Activated T-helper 9 cell treated with anti-CD3 and anti-CD28 coated beads, Interleukin-2, amount 50 U/mL, for 16 hours (primary cell): Measurements from ENCODE around the gene CYP21A2.

Source experiments
- DNase-seq: peaks from one replicate; pipeline ENCODE4 v3.0.0-alpha.2; 2020; ENCODE audit warnings: low read depth

Gene CYP21A2

DNA sequence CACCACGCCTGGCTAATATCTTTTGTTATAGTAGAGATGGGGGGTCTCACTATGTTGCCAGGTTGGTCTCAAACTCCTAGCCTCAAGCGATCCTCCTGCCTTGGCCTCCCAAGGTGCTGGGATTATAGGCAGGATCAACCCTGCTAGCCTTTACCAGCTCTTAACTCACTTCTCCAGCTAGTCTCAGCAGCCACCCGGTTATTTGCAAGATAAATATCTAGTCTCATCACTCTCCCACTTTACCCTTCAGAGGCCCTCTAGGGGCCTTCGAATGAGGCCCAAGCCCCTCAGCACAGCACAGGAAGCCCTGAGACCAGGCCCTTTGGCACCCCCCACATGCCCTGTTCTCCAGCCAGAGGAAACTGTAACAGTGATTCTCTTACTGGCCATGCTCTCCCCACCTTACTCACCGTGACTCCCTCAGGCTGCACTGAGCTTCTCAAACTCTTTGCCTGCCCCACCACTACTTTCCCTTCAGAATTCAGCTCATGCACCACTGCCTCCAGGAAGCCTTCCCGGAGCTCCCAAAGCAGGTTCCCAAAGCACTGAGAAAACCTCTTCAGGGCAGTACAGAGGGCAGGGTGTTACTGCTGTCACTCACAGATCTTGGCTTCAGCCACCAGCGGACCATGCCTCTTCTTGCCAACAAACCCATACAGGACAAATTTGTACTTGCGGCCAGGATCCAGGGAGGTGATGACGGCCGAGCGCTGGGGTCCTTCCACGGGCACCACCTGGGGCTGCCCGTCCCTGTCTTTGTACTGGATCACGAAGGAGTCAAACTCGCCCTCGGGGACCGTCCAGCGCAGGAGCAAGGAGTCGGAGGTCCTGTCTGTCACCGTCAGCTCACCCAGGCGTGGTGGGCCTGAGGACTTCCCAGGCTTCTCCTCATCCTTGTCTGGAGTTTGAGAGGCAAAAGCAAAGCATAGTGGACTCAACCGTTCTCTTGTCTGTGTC, 45.9 kb downstream of the CYP21A2 start:
- no peak for DNase-seq

DNA sequence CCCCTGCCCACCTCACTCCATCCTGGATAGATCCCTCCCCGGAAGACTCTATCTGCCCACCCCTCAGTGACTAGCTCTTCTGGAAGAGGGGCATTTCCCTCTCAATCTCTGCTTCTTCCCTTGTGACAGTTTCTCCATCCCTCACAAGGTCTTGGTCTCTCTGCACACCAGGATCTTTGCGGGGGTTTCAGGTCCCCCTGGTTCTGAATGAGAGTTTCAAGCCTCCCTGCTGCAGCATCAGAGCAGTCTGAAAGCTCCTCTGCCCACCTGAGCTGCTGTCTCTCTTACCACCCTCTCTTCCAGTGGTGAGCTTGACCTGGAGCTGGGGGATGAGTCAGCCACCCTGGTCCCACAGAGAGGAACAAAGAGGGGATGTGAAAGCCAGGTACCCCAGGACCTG, 46.6 kb downstream of the CYP21A2 start:
- DNase-seq, result no peak

DNA sequence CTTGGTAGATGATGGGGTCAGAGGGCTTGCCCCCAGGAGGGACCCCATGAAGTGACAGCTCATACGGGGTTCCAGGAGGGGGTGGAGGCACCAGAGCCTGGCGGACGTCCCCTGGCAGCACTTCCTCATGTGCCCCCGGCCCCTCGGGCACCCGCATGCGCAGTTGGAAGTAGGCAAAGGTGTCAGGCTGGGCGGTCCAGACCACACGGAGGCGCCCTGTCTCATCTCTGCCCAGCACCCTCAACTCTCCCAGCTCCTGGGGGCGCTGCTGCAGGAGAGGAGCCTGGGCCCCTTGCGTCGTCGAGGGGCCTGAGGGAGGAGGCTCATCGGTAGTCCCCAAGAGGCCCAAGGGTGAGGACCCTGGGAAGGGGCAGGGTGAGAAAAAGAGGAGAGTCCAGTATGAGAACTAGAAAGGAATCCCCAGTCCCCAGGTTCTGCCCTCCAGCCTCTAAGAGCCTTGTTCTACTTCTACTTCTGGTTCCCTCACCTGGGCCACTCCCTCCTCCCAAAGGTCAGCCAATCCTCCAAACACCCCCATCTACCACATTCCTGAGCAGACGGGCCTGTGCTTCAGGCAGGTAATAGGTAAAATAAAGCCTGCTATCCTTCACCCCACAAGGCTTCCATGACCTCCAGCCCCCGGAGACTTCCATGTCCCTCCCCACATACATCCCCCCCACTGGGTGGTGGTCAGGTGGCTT, 47.7 kb downstream of the CYP21A2 start:
- DNase-seq, result no peak

DNA sequence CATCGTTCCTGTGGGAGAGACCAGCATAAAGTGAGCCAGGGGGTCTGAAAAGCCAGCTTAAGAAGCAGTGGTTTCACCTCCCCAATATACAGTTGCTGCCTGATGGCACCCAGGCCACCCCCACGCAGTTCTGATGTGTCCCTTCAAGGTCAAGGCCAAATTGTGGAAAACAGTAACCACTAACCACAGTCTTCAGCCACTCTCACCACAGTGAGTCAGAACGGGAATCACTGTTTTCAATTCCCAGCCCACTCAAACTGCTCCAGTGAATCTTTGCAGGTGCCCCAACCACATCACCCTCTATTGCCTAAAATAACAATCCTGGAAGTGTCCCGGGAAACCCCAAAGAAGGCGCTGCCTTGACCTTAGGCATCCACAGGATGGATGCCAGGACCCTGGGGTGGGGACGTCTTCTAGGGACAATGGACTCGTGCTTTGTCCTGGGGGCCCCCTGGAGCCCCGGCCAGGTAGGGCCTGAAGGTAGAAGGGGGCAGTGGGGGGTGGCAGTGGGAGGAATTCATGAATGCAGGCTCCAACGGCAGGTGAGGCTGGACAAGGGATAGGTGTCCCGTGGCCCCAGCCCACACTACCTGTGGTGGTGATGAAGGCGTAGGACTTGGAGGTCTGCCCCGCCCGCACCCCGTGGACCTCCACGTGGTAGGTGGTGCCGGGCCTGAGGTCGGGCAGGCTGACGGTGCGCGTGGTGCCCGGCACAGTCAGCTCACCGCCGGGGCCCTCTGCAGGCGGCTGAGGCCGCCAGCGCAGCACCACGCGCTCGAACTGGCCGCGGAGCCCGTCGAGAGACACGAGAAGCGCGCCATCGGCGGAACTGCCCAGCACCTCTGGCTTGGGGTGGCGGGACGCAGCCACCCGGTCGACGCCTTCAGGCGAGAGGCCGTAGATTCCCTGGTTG, 48.7 kb downstream of the CYP21A2 start:
- DNase-seq, result no peak

DNA sequence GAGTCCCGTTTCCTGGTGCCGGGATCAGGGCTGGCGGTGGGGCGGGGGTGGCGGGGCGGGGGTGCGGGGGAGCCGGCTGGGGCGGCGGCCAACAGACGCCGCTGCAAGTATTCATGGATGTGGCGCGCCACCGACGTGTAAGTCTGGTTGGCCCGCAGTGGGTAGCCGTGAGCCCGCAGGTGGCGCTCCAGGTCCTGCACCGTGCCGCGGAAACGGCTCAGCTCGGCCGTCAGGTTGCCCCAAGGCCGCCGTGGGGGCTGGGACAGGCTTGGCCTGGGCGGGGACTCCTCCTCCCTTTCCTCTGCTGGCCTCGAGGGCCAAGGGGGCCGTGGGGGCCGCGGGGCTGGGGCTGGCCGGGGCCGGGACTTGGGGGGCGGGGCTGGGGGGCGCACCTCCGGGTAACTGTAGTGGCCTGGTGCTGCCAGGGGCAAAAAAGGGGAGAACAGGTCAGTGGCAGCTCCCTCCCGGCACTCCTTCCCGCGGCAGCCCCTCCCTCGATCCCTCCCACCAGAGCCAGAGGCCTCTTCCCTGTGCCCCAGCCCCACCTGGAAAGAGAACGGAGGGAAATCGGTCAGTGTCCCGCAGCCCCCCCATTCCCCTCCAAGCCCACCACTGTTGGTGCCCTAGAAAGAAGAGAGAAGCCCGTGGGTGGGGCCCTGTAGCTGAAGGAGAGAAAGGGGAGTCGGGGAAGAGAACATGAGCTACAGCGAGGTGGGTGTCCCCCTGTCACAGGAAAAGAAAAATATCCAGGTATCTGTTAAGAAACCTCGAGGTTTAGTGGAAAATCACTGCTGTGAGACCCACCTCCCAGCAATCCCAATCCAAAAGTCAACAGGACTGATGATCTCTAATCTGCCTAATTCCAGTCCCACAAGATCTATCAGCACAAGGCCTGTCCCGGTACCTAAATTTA, 49.6 kb downstream of the CYP21A2 start:
- peak; percentile 54 for DNase-seq

DNA sequence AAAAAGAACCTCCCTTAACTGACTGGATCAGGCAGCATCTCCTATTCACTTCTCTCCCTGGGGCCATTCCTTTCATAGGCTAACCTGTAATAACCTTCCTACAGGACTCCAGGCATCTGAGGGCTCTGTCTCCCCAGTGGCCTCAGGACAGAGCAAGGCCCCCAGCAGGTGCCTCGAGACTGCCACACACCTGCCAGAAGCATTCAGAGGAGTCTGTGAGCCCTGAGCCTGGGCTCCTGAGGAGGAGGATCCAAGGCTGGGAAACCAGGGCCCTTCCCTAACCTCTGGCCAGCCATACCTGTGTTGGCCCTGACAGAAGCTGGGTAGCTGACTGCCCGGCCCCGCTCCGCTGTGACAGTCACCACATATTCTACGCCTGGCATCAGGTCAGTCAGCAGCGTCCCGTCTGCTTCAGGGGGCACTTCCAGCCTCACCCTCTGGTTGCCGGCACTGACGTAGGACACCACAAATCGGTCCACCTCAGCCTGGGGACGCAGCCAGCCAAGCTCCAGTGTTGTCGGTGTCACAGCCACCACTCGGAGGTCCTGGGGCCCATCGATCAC, 50.4 kb downstream of the CYP21A2 start:
- DNase-seq, result no peak

DNA sequence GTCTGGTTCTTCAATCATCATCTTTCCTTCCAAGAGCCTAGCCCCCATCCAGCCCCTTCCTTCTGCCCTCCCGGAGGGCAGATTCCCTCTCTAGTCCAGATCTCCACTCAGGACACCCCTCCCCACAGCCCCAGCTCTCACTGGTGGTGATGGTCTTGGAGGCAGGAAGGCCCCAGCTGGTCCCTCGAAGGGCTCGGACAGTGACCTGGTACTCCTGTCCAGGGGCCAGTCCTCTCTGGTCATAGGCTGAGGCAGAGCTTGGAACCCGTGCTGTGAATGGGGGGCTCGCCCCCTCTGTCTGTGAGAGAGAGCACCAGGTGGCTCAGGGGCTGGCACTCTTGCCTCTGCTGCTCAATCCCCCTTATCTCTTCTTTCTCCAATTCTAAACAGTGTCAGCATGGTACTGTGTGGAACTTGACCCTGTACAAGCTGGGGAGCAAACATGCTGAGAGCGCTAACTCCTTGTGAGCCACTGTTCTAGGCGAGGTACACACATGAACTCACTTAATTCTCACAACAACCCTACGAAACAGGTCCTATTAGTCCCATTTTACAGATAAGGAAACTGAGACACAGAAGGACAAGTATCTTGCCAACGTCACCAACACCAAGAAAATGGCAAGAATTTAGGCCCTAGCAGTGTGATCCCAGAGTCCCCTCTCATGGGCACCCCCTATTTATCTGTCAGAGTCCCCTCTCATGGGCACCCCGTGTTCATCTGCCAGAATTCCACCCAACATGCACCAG, 51.0 kb downstream of the CYP21A2 start:
- DNase-seq, result no peak
